HG03139 (cell line): ENCODE data around the gene TCERG1L.
"Not testable (repeated sequence)": the region's sequence is repeated elsewhere in the genome, so short reads cannot be mapped to it uniquely, and the experiment has no call there.

Source experiments
- ATAC-seq: cut with Tn5 transposase; IDR thresholded peaks from one replicate; pipeline ENCODE4 v1.9.1; 2021; ENCODE audit not compliant: unreplicated experiment

The TCERG1L gene

GRCh38 chr10:131111471-131112080 lies 199.9 kb downstream of the TCERG1L start:
- no peak for ATAC-seq

GRCh38 chr10:131111007-131111406 lies 200.5 kb downstream of the TCERG1L start:
- ATAC-seq: no peak

- no peak for ATAC-seq
Observed at GRCh38 chr10:131110241-131110783, 201.2 kb downstream of the TCERG1L start.

GRCh38 chr10:131109726-131110125 lies 201.8 kb downstream of the TCERG1L start:
- ATAC-seq: no peak

GRCh38 chr10:131109291-131109690 lies 202.2 kb downstream of the TCERG1L start:
- ATAC-seq: no peak

GRCh38 chr10:131107970-131108369 lies 203.6 kb downstream of the TCERG1L start:
- ATAC-seq: no peak

DNA sequence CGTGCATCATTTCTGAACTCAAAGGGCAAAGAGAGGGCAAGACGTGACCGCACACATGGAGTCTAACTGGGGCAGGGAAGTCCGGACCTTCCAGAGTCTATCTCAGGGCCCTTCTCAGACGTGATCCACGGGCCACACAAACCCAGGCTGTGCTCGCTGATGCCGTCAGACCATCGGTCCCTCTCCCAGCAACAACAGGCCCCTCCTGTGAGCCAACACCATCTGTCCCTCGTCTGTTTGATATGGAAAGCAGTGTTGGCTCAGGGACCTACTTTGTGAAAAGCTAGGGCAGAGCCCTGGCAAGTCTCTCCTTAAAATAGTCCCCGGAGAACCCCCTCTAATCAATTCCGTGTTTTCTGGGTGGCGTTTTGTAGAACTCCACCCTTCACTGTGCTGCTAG lies 208.8 kb downstream of the TCERG1L start:
- no peak for ATAC-seq

GRCh38 chr10:131102147-131102546 lies 209.4 kb downstream of the TCERG1L start:
- no peak for ATAC-seq

DNA sequence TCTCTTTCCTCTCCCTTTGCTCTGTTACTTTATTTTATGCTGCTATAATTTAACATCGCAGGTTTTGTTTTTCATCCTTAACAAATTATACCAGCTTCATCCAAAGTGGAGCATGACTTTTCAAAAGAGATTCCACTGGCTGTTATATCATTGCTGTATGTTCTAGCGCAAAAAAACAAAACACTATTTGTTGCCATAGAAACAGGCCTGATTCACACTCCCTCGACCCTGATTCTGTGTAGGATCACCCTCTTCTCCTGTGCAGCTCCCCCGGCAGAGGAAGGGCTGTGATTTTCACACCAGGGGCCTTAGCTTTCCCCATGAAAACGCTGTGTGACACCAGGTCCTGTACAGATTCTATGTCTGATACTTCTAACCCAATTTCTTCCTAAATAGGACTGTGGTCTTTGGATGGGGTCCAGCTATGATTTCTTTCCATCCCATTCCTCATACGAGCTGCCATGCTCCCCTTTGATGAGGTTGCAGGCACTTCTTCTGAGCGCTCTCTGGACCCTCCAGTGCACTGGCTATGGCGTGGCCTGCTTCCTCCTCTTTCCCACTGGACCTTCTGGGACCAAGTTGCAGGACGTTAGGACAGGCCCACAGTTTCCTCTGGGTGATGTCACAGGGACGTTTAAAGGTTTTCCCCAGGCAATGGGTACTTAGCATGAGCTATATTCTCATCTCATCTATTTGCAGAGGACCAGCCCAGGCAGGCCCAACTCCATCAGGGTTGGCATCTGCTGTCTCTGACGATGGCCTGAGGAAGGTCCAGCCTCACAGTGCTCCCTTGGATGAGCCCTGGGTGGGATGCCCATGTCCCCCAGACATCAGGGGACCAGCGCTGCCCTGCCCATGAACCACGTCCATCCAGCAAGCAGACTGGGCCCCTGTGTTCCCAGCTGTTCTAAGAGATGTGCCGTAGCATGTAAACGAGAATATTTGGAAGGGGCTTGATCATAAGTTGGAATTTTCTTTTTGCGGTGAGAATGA lies 210.8 kb downstream of the TCERG1L start:
- not testable (repeated sequence) for ATAC-seq

- no peak for ATAC-seq
Observed at GRCh38 chr10:131099028-131099726, 212.3 kb downstream of the TCERG1L start.

DNA sequence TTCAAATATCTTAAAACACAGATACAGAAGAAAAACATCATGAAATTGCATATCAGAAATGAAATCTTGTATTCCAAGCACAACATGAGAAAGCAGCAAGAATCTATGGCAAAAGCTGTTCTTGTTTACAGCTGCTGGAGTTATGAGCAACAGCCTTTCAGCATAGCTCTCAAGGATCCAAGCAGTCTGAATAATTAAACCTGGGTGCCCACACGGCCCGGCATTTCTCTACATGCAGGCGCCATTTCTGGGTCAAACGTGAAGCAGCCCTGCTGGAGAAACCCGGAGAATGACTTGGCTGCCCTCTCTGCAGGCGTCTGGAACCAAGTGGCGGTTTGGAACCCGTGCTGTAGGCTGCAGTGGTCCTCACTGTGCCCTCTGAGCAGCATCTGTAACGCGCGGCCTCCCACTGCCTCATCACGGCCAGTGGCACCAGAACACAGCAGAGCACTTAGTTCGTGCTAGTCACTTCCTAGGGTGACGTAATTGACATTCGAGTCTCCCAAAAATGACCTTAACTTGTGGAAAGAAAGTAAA lies 213.0 kb downstream of the TCERG1L start:
- no peak for ATAC-seq

DNA sequence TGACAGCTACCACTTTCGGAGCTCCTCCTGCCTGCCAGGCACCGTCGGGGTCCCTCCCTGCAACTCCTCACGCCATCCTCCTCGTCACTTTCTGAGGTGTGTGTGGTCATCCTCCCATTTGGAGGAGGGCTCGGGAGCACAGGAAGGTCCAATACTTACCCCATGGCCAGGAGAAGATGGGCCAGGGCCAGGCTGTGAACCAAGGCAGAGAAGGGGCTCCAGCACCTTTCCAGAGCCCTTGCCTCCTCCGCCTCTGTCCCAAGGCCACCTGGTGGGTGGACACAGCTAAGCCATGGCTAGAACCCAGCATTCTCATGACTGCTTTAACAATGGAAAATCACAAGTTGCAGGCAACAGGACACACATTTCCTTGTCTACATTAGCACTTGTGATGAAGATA lies 215.5 kb downstream of the TCERG1L start:
- ATAC-seq: no peak

DNA sequence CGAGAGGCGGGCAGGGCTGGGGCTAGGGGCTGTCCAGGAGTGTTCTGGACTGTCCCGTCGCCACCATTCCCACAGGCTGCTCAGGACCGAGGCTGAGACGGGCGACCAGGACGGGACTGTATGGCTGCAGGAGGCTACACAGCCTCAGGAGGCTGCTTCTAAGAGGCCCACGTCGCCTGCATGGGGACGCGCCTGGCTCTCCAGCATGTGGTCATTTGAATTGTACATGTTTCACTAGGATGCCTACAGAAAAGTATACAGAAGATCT lies 216.3 kb downstream of the TCERG1L start:
- no peak for ATAC-seq

GRCh38 chr10:131094527-131095312 lies 216.8 kb downstream of the TCERG1L start:
- no peak for ATAC-seq

- no peak for ATAC-seq
Observed at GRCh38 chr10:131093795-131094366, 217.6 kb downstream of the TCERG1L start.

- no peak for ATAC-seq
Observed at GRCh38 chr10:131093346-131093745, 218.2 kb downstream of the TCERG1L start.

GRCh38 chr10:131092876-131093275 lies 218.6 kb downstream of the TCERG1L start:
- ATAC-seq: no peak

- no peak for ATAC-seq
Observed at GRCh38 chr10:131092386-131092785, 219.1 kb downstream of the TCERG1L start.

DNA sequence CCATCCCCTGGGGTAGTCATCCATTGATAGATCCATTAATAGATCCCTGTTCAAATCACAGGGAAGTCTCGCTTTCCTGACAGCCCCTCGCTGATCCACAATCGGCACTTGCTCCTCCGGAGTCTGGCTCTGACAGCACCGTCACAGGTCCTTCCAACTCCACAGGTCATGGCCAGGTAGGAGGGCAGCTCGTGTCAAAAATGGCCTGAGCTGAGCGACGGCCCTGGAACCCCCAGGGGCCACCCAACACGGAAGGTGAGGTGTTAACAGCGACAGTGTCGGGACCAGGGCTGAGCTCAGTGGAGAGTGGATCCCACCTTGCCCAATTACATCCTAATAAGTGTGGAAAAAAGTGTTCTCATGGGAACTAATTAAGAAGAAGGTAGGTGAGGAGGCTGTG lies 219.8 kb downstream of the TCERG1L start:
- ATAC-seq: no peak
